Transverse colon (tissue), 4 donors: ENCODE results near the gene RAPGEF5. TPM values are rescaled to one million over a fixed set of nuclear protein-coding genes. Genes with fewer than 3 reads are reported as not detected.

ENCODE experiments used
- DNase-seq: peaks from one replicate; pipeline ENCODE4 v3.0.0-alpha.2; 2019
- H3K27ac ChIP-seq, 4 donors: fragments of 200-600 bp; sonication (generic); 2 replicates each; pipeline ENCODE4 v1.5.1; 2016 to 2018; ENCODE audit warnings: inconsistent platforms in 4 of 4
- H3K27me3 ChIP-seq: fragments of 200-600 bp; sonication (generic); 2 replicates; pipeline ENCODE4 v1.5.1; 2017; ENCODE audit warnings: inconsistent platforms
- H3K36me3 ChIP-seq, 4 donors: fragments of 200-600 bp; sonication (generic); 2 replicates each; pipeline ENCODE4 v1.5.1; 2017 to 2019; ENCODE audit warnings: inconsistent platforms in 4 of 4
- H3K4me1 ChIP-seq, 4 donors: fragments of 200-600 bp; sonication (generic); 2 replicates each; pipeline ENCODE4 v1.5.1; 2017 to 2020; ENCODE audit warnings: inconsistent platforms in 4 of 4
- H3K4me3 ChIP-seq, 4 donors: fragments of 200-600 bp; sonication (generic); 1 replicate in 1 of 4; 2 replicates in 3 of 4; pipeline versions ENCODE4 v1.5.1 to v1.6.1; 2017 to 2019; ENCODE audit warnings: inconsistent platforms in 4 of 4
- H3K9me3 ChIP-seq, 2 donors: fragments of 200-600 bp; sonication (generic); 2 replicates each; pipeline ENCODE4 v1.5.1; 2017 to 2019; ENCODE audit warnings: inconsistent platforms in 2 of 2
- CTCF ChIP-seq, 5 experiments: fragments of 200-600 bp in 3 of 5; fragments of 450-650 bp in 2 of 5; sonication (generic) in 3 of 5; IDR thresholded peaks; 1 replicate in 2 of 5; 2 replicates in 3 of 5; pipeline ENCODE4 v1.5.1; 2016 to 2017; ENCODE audit warnings: antibody characterized with exemption in 5 of 5, inconsistent platforms in 3 of 5, mild to moderate bottlenecking in 2 of 5, moderate library complexity in 1 of 5
- EP300 ChIP-seq: sonication (generic); formaldehyde crosslinking; IDR thresholded peaks from one replicate; pipeline ENCODE4 v1.6.1; 2017; ENCODE audit warnings: antibody characterized with exemption, low read depth
- POLR2A ChIP-seq: fragments of 450-650 bp; IDR thresholded peaks from one replicate; pipeline ENCODE4 v1.6.1; 2016; ENCODE audit warnings: antibody characterized with exemption, mild to moderate bottlenecking, moderate library complexity
- POLR2AphosphoS5 ChIP-seq, 3 donors: sonication (generic); formaldehyde crosslinking; IDR thresholded peaks; one replicate each; pipeline ENCODE4 v1.6.1; 2016; ENCODE audit warnings: antibody characterized with exemption in 3 of 3
- WGBS, 2 donors: methylation state at CpG; one replicate each; pipeline ENCODE4 v1.1.5; 2018; ENCODE audit warnings: low coverage in 1 of 2; 5-methylcytosine and 5-hydroxymethylcytosine counted together
- in situ Hi-C, 4 donors: fragments of 200-750 bp; cut with MboI; loops; one replicate each; pipeline versions ENCODE4 v1.15.0 to v1.15.1; 2017; ENCODE audit warnings: low sequenced_read_pairs in 3 of 4, low pct_ligation_motif_present in 1 of 4, low pct_unique_long_range_greater_than_20kb in 1 of 4
- intact Hi-C: fragments of 100-400 bp; cut with DNase I; formaldehyde crosslinking; loops from one replicate; pipeline ENCODE4 v1.15.1; 2023; ENCODE audit warnings: low total_unique reads
- total RNA-seq, 4 donors: library from RNA; depleted of rRNA; stranded (reverse); fragments of >200 nt; gene quantifications; one replicate each; pipeline ENCODE4 v1.1.0, GENCODE V29; 2016

The RAPGEF5 gene
- total RNA-seq, 4 donors from 2014 or later = 82.3 to 112 (median 100) TPM

GRCh38 chr7:22316914-22317313 is 40.0 kb downstream of the RAPGEF5 start:
- no peak for DNase-seq
- no peaks in the 10 kb centered on the region for H3K4me1 ChIP-seq
- no peaks in the 10 kb centered on the region for H3K27me3 ChIP-seq
- H3K36me3 ChIP-seq = no peaks in the 10 kb centered on the region
- intact Hi-C loops (no loop called here), in situ Hi-C loops (no loop called here)
- H3K4me3 ChIP-seq = no peak overlapping the region
- WGBS, 2 donors = 82 to 93% methylated on average over 4 of the region's 4 CpGs
- no peaks in the 10 kb centered on the region for H3K9me3 ChIP-seq
- no peak for TF ChIP-seq EP300
- TF ChIP-seq POLR2A = no peak
- no peak for TF ChIP-seq CTCF (IDR thresholded peaks at IDR 0.05)
- no peak for TF ChIP-seq POLR2AphosphoS5 (IDR thresholded peaks at IDR 0.05)
- H3K27ac ChIP-seq = no peak overlapping the region

- whole genome bisulfite sequencing, 2 donors = 87 to 92% methylated on average over 3 of the region's 3 CpGs
- H3K27me3 ChIP-seq = no peaks in the 10 kb centered on the region
- TF ChIP-seq POLR2AphosphoS5 (IDR thresholded peaks at IDR 0.05) = no peak
- TF ChIP-seq CTCF (IDR thresholded peaks at IDR 0.05) = no peak
- no peak for TF ChIP-seq POLR2A
- TF ChIP-seq EP300 = no peak
- DNase-seq = no peak
- H3K36me3 ChIP-seq = peaks cover 0 to 18% (median 3%) of the 10 kb centered on the region in 4 donors
- H3K4me1 ChIP-seq = no peaks in the 10 kb centered on the region
- no peaks in the 10 kb centered on the region for H3K9me3 ChIP-seq
- H3K27ac ChIP-seq = no peak overlapping the region
- no peak overlapping the region for H3K4me3 ChIP-seq
- in situ Hi-C loops = no loop called here
- intact Hi-C loops = no loop called here
Observed at GRCh38 chr7:22307816-22308215, 49.1 kb downstream of the RAPGEF5 start.

GRCh38 chr7:22305706-22306105 is 51.2 kb downstream of the RAPGEF5 start:
- H3K27ac ChIP-seq = no peak overlapping the region
- no peak for TF ChIP-seq CTCF (IDR thresholded peaks at IDR 0.05)
- TF ChIP-seq POLR2A = no peak
- no peak for TF ChIP-seq POLR2AphosphoS5 (IDR thresholded peaks at IDR 0.05)
- TF ChIP-seq EP300 = no peak
- WGBS, 2 donors = 83 to 94% methylated on average over 2 of the region's 2 CpGs
- H3K4me1 ChIP-seq = no peaks in the 10 kb centered on the region
- no peaks in the 10 kb centered on the region for H3K9me3 ChIP-seq
- intact Hi-C loops = no loop called here
- no peak overlapping the region for H3K4me3 ChIP-seq
- H3K36me3 ChIP-seq = peaks cover 0 to 18% (median 3%) of the 10 kb centered on the region in 4 donors
- no peak for DNase-seq
- H3K27me3 ChIP-seq = no peaks in the 10 kb centered on the region
- in situ Hi-C loops = no loop called here

- 75 to 91% methylated on average over 1 of the region's 1 CpG for WGBS, 2 donors
- DNase-seq = no peak
- in situ Hi-C loops = no loop called here
- H3K9me3 ChIP-seq = no peaks in the 10 kb centered on the region
- no peak overlapping the region for H3K4me3 ChIP-seq
- H3K4me1 ChIP-seq = no peaks in the 10 kb centered on the region
- H3K27ac ChIP-seq = no peak overlapping the region
- peaks cover 0 to 13% (median 3%) of the 10 kb centered on the region in 4 donors for H3K36me3 ChIP-seq
- TF ChIP-seq EP300 = no peak
- TF ChIP-seq POLR2AphosphoS5 (IDR thresholded peaks at IDR 0.05) = no peak
- no peak for TF ChIP-seq CTCF (IDR thresholded peaks at IDR 0.05)
- TF ChIP-seq POLR2A = no peak
- no peaks in the 10 kb centered on the region for H3K27me3 ChIP-seq
- intact Hi-C loops = no loop called here
Observed at GRCh38 chr7:22302951-22303423, 54.0 kb downstream of the RAPGEF5 start.
